HG02938 (cell line): ENCODE results near the gene KRT3.

Experiments
- ATAC-seq: cut with Tn5 transposase; IDR thresholded peaks from one replicate; pipeline ENCODE4 v1.9.1; 2021; ENCODE audit warnings: mild to moderate bottlenecking, moderate library complexity; ENCODE audit not compliant: unreplicated experiment

KRT3 gene

GRCh38 chr12:52827499-52828090, 31.7 kb upstream of the KRT3 start:
- no peak for ATAC-seq

DNA sequence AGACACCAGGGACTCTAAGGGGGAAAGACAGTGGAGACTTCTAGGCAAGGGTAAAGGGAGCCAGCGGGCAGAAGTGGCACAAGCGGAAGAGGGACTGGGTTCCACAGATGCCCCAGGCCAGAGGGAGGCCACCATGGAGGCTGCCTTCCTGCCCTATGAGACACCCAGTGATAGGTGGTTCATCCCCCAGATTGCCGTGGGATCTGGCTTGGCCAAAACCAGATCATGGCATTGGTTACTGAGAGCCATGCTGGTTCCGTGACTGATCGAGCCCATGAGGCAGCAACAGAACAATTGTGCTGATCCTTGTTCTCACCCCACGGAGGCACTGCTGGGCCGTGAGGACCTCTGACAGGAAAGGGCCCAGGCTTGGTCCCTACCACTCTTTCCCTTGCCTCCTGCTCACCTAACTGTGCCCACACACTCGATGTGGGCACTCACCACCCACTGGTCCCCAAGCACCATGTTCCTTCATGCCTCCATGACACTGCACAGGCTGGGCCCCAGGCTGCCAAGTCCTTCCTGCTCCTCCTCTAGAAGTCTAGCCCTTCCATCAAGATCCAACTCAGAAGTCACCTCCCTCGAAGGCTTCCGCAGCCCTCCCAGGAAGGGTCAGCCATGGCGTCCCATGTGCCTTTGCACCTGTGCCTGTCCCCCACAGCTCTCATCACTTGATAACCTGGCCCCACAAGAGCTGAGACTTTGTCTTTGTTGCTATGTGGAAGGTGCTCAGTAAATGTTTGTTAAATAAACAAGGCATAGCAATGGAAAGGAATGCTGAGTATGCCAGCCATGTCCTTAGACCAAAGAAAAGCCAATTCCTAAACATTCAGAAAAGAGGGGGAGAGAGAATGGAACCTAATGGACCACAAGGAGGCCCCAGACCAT, 30.9 kb upstream of the KRT3 start:
- no peak for ATAC-seq

DNA sequence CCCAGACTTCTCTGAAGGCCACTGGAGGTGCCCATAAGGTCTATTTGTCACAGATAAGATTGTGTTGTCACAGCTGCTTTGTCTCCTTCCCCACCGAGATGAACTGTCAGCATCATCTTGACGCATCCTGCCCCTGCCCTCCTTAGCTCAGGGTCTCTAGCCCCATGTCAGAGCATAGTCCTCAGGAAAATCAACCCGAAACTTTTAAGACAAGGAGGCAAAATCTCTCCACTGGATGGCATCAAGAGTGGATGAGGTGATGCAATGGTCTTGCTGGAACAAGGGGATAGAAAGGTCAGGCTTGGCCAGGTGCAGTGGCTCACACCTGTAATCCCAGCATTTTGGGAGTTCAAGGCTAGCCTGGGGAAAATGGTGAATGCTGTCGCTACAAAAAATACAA, 30.0 kb upstream of the KRT3 start:
- ATAC-seq, result no peak

GRCh38 chr12:52824741-52825410, 29.0 kb upstream of the KRT3 start:
- ATAC-seq, result no peak

DNA sequence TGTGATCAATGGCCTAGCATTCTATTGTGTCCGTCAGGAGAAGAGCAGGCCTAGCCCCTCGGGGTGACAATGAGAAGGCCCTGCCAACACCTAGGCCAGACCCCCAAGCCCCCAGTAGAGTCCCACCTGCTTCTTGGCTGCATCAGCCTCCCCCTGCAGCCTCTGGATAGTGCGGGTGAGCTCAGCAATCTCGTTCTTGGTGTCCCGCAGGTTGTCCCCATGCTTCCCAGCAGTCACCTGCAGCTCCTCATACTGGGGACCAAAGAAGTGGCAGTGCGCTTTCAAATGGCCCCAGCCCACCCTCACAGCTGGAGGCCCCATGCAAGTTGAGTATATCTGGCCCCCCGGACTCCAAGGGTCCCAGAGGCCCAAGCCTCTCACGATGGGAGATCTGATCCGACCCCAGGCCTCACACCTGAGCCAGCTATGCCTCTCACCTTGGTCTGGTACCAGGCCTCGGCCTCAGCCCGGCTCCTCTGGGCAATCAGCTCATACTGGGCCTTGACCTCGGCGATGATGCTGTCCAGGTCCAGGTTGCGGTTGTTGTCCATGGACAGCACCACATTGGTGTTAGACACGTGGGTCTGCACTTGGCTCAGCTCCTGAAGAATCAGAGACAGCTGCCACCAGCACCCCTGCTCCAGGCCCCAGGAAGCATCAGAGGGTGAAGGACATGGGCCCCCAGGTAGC, 28.0 kb upstream of the KRT3 start:
- no peak for ATAC-seq

GRCh38 chr12:52822771-52823510, 27.0 kb upstream of the KRT3 start:
- no peak for ATAC-seq

GRCh38 chr12:52821826-52822660, 26.1 kb upstream of the KRT3 start:
- ATAC-seq, result no peak

DNA sequence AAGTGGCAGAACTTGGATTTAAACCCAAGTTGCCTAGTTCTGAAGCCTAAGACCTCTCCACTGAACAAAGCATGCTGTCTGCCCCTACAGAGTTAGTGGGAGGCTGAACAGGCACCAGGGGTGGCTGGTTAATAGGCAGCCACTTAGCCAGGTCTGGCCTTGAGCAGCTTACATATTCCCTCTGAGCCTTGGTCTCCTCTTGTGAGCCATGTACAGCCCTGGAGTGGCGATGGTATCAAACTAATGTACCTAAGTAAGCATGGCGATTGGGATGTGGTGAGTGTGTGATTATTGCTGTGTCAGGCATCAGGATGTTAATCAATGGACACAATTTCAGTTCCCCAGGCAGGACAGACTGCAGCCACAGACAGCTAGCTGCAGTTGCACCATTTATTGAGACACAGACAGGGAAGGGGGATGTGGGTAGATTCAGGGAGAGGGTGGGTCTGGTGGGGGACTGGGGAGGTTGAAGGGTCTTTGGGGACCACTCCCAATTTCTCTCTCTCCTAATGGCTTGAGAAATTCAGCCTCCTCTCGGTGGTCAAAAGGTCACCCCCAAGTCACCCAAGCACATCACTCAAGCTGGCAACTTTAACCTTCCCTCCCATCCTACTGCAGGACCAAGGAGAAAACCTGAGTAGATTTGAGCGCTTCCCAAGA, 25.3 kb upstream of the KRT3 start:
- ATAC-seq, result no peak

- ATAC-seq, result no peak
Observed at GRCh38 chr12:52820521-52820920, 24.6 kb upstream of the KRT3 start.

- ATAC-seq, result no peak
Observed at GRCh38 chr12:52819731-52820510, 24.0 kb upstream of the KRT3 start.

GRCh38 chr12:52818887-52819420, 23.0 kb upstream of the KRT3 start:
- ATAC-seq, result no peak

- ATAC-seq, result no peak
Observed at GRCh38 chr12:52818388-52818787, 22.5 kb upstream of the KRT3 start.

- no peak for ATAC-seq
Observed at GRCh38 chr12:52817699-52818238, 21.9 kb upstream of the KRT3 start.

- no peak for ATAC-seq
Observed at GRCh38 chr12:52817003-52817698, 21.2 kb upstream of the KRT3 start.

GRCh38 chr12:52815676-52816588, 20.0 kb upstream of the KRT3 start:
- no peak for ATAC-seq

GRCh38 chr12:52815161-52815560, 19.2 kb upstream of the KRT3 start:
- ATAC-seq, result no peak
